Natural killer cell (primary cell): ENCODE results near the gene CD3G. TPM values are rescaled to one million over a fixed set of nuclear protein-coding genes. Genes with fewer than 3 reads are reported as not detected.

Source experiments
- ATAC-seq, 3 donors: fragments of 150-1000 bp in 2 of 3; fragments of 200-7000 bp in 1 of 3; cut with Tn5 transposase; 1 replicate in 1 of 3; 2 replicates in 2 of 3; pipeline ENCODE4 v1.10.0; 2021; ENCODE audit warnings: mild to moderate bottlenecking in 2 of 3, moderate library complexity in 2 of 3
- DNase-seq, 2 donors: peaks; one replicate each; pipeline versions ENCODE4 v3.0.0 to v3.0.0-alpha.2; 2013 to 2021; ENCODE audit warnings: mixed read lengths in 1 of 2
- H3K27ac ChIP-seq: one replicate; pipeline ENCODE4 v1.5.1; 2013; ENCODE audit warnings: mild to moderate bottlenecking, low read length
- H3K27me3 ChIP-seq: one replicate; pipeline ENCODE4 v1.6.1; 2013; ENCODE audit warnings: low read length; ENCODE audit not compliant: control insufficient read depth, insufficient read depth
- H3K36me3 ChIP-seq: one replicate; pipeline ENCODE4 v1.6.1; 2013; ENCODE audit warnings: low read length; ENCODE audit not compliant: control insufficient read depth, insufficient read depth
- H3K4me1 ChIP-seq: one replicate; pipeline ENCODE4 v1.6.1; 2013; ENCODE audit warnings: low read length; ENCODE audit not compliant: control insufficient read depth, insufficient read depth
- H3K4me3 ChIP-seq: one replicate; pipeline ENCODE4 v1.5.1; 2013; ENCODE audit warnings: low read length
- H3K9me3 ChIP-seq: one replicate; pipeline ENCODE4 v1.6.1; 2013; ENCODE audit warnings: low read length; ENCODE audit not compliant: control insufficient read depth, insufficient read depth
- H3K27ac Mint-ChIP-seq, 2 donors: one replicate each; pipeline ENCODE4 v1.8.0; 2022; ENCODE audit warnings: mild to moderate bottlenecking in 2 of 2, mixed read lengths in 2 of 2, moderate library complexity in 1 of 2
- H3K27me3 Mint-ChIP-seq, 2 donors: one replicate each; pipeline ENCODE4 v1.8.0; 2022; ENCODE audit warnings: low read depth in 2 of 2, mixed read lengths in 2 of 2
- H3K36me3 Mint-ChIP-seq: one replicate; pipeline ENCODE4 v1.8.0; 2022; ENCODE audit warnings: mixed read lengths
- H3K4me1 Mint-ChIP-seq, 2 donors: one replicate each; pipeline ENCODE4 v1.8.0; 2022; ENCODE audit warnings: mixed read lengths in 2 of 2
- H3K4me3 Mint-ChIP-seq: one replicate; pipeline ENCODE4 v1.8.0; 2022; ENCODE audit warnings: mild to moderate bottlenecking, moderate library complexity, mixed read lengths
- H3K9me3 Mint-ChIP-seq, 2 donors: one replicate each; pipeline ENCODE4 v1.8.0; 2022; ENCODE audit warnings: mixed read lengths in 2 of 2
- WGBS: methylation state at CpG from one replicate; pipeline ENCODE4 v1.1.7; 2013; ENCODE audit warnings: missing lambda C conversion rate; ENCODE audit not compliant: insufficient coverage; 5-methylcytosine and 5-hydroxymethylcytosine counted together
- intact Hi-C: fragments of 100-400 bp; cut with micrococcal nuclease; formaldehyde crosslinking; loops from one replicate; pipeline ENCODE4 v1.14.2; 2022
- total RNA-seq, 4 donors: library from RNA; stranded (reverse); fragments of 120-200 nt in 1 of 4; gene quantifications; one replicate each; pipeline versions ENCODE4 v1.2.3 to v1.2.4, GENCODE V29; 2013 to 2022
- TF ChIP-seq, protein P1 (sequence below): fragments of 200-600 bp; IDR thresholded peaks from one replicate; pipeline ENCODE4 v1.8.0; 2022; ENCODE audit warnings: antibody characterized with exemption

Gene CD3G
- total RNA-seq, 3 donors from 2014 or later (not counting 1 experiment from before 2014, with no cell fraction given), result 7.6 to 52.1 (median 8.2) TPM

DNA sequence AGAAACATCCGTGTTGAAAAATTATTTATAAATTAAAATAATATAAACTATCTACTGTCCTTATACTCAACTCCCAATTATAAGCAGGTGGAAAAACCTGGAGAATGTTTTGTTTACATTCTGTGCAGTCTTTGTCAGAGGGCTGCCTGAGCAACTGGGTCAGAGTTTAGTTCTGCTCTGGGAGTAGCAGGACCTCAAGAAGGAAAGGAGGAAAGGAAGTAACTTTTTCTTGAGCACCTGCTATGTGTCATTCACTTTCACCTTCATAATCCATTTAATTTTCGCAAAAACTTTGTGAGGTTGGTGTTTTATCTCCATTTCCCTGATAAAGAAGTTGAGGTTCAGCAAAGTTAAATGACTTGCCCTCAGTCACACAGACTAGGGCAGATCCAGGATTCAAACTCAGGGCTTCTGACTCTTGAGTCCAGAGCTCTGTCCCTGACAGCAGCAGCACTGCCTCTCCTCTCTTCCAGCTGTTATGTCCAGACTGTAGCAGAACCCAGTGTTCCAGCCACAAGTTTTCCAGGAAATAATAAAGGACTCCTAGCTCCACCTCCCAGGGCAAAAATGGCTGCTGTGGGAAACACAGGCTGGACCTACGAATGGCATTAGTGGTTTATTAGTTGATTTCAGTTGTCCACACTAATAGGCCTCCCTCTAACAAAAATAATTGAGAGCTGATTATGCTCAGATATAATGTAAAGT is 33.2 kb upstream of the CD3G start:
- no peak for ATAC-seq
- H3K36me3 Mint-ChIP-seq, result no peaks in the 10 kb centered on the region
- no peaks in the 10 kb centered on the region for H3K27me3 ChIP-seq
- no peak overlapping the region for H3K4me3 Mint-ChIP-seq
- H3K4me1 Mint-ChIP-seq, result peaks cover 60 to 84% of the 10 kb centered on the region in 2 donors
- H3K27ac ChIP-seq, result no peak overlapping the region
- H3K4me1 ChIP-seq, result peaks cover 57% of the 10 kb centered on the region
- WGBS, result 83% methylated on average over 1 of the region's 3 CpGs
- no peaks in the 10 kb centered on the region for H3K27me3 Mint-ChIP-seq
- no peaks in the 10 kb centered on the region for H3K9me3 ChIP-seq
- TF ChIP-seq, protein P1, sequence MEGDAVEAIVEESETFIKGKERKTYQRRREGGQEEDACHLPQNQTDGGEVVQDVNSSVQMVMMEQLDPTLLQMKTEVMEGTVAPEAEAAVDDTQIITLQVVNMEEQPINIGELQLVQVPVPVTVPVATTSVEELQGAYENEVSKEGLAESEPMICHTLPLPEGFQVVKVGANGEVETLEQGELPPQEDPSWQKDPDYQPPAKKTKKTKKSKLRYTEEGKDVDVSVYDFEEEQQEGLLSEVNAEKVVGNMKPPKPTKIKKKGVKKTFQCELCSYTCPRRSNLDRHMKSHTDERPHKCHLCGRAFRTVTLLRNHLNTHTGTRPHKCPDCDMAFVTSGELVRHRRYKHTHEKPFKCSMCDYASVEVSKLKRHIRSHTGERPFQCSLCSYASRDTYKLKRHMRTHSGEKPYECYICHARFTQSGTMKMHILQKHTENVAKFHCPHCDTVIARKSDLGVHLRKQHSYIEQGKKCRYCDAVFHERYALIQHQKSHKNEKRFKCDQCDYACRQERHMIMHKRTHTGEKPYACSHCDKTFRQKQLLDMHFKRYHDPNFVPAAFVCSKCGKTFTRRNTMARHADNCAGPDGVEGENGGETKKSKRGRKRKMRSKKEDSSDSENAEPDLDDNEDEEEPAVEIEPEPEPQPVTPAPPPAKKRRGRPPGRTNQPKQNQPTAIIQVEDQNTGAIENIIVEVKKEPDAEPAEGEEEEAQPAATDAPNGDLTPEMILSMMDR, result no peak
- peak overlapping the region; percentile 15 to 88 for H3K27ac Mint-ChIP-seq
- H3K9me3 Mint-ChIP-seq, result no peaks in the 10 kb centered on the region
- DNase-seq, result no peak
- H3K4me3 ChIP-seq, result no peak overlapping the region
- H3K36me3 ChIP-seq, result peaks cover 56% of the 10 kb centered on the region
- intact Hi-C loops, result no loop called here

DNA sequence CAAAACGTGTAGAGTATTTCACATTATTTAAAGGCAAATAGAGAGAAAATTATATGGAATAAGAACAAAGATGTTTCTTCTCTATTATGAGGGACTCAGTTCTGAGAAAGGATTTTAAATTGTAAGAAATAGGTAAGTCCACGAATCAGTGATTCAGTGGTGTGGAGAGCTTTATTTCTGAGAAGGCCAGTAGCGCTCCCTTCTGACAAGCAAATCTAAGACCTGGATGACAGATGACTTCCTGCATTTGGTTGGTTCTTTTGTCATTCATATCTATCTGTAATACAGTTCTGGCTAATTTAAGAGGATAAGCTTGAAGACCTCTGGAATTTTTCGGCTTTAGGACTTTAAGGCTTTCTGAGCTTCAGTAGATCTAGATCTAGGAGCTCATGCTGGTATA is 32.6 kb upstream of the CD3G start:
- Mint-ChIP-seq H3K4me1 (peaks cover 62 to 85% of the 10 kb centered on the region in 2 donors), H3K4me3 (no peak overlapping the region), H3K27ac (peak overlapping the region; percentile 15 to 88), H3K27me3 (no peaks in the 10 kb centered on the region), H3K9me3 (no peaks in the 10 kb centered on the region), H3K36me3 (no peaks in the 10 kb centered on the region)
- intact Hi-C loops, result no loop called here
- no peaks in the 10 kb centered on the region for H3K9me3 ChIP-seq
- DNase-seq (peak in 1 of 2 donors; percentile 55), ATAC-seq (no peak)
- H3K36me3 ChIP-seq, result peaks cover 56% of the 10 kb centered on the region
- TF ChIP-seq, protein P1, result no peak
- no peaks in the 10 kb centered on the region for H3K27me3 ChIP-seq
- H3K27ac ChIP-seq, result no peak overlapping the region
- H3K4me1 ChIP-seq, result peaks cover 57% of the 10 kb centered on the region
- H3K4me3 ChIP-seq, result no peak overlapping the region
- WGBS, result 80% methylated on average over 3 of the region's 4 CpGs

DNA sequence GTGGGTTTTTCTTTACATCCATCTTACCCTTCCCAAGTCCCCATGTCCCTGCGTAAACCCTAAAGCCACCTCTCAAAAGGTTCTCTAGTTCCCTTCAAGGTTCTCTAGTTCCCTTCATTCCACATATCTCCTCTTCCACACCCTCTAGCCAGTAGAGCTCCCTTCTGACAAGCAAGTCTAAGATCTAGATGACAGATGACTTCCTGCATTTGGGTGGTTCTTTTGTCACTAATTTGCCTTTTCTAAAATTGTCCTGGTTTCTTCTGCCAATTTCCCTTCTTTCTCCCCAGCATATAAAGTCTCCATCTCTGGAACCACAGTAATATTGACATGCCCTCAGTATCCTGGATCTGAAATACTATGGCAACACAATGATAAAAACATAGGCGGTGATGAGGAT is 31.8 kb upstream of the CD3G start:
- Histone ChIP-seq H3K27ac (no peak overlapping the region), H3K36me3 (peaks cover 53% of the 10 kb centered on the region)

More for the DNA sequence above, 31.8 kb upstream of the CD3G start:
- TF ChIP-seq, protein P1, result no peak
- H3K27me3 ChIP-seq, result no peaks in the 10 kb centered on the region
- H3K4me3 ChIP-seq, result no peak overlapping the region
- Mint-ChIP-seq H3K36me3 (no peaks in the 10 kb centered on the region), H3K4me3 (no peak overlapping the region), H3K9me3 (no peaks in the 10 kb centered on the region), H3K4me1 (peaks cover 62 to 85% of the 10 kb centered on the region in 2 donors), H3K27ac (peak overlapping the region; percentile 15 to 88), H3K27me3 (no peaks in the 10 kb centered on the region)
- DNase-seq, result no peak
- no peak for ATAC-seq
- no peaks in the 10 kb centered on the region for H3K9me3 ChIP-seq
- intact Hi-C loops, result no loop called here
- WGBS, result 96% methylated on average over 2 of the region's 2 CpGs
- H3K4me1 ChIP-seq, result peaks cover 57% of the 10 kb centered on the region
